Renal cortical epithelial cell (primary cell): ENCODE results near the gene TMEM151B. TPM values are rescaled to one million over a fixed set of nuclear protein-coding genes. Genes with fewer than 3 reads are reported as not detected.
"Not testable (repeated sequence)": the region's sequence is repeated elsewhere in the genome, so short reads cannot be mapped to it uniquely, and the experiment has no call there.

Experiments
- DNase-seq: peaks from one replicate; pipeline ENCODE4 v3.0.0-alpha.2; 2011; ENCODE audit warnings: low read depth
- total RNA-seq: library from RNA; depleted of rRNA; stranded (reverse); fragments of >200 nt; gene quantifications from 2 replicates; pipeline ENCODE4 v1.2.3, GENCODE V29; 2014

TMEM151B gene
- not detected in 2 replicates for total RNA-seq

DNA sequence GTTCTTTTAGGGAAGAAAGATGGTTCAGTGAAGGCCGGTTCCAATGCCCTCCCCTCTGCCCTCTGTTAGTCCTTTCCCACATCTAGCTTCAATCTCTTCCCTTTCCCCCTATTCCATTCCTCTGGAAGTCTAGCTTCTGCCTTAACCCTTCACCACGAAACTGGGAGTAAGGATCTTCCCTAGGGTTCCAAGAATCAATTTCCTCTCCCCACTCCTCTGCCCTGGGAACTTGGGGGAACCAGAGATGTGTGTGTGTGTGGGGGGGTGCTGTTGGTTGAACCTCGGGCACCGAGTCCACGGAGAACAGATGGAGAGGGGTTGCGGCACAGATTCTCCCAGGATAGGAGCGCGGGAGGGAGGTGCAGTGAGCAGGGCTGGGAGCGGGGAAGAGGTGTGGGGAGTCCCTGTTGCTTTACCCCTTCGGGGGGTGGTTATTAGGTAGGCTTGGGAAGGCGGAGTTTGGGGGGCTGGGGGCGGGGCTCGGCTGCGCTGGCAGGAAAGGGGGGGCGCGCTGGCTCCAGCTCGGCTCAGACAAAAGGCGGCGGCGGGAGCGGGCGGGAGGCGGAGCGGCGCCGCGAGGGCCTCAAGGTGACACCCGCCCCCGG lies at the start of gene TMEM151B:
Gene TMEM151B (plus strand): TSS at position 530 of the 605 bp plus-strand sequence. CDS start 293 bp downstream, outside the sequence.
- DNase-seq = no peak

DNA sequence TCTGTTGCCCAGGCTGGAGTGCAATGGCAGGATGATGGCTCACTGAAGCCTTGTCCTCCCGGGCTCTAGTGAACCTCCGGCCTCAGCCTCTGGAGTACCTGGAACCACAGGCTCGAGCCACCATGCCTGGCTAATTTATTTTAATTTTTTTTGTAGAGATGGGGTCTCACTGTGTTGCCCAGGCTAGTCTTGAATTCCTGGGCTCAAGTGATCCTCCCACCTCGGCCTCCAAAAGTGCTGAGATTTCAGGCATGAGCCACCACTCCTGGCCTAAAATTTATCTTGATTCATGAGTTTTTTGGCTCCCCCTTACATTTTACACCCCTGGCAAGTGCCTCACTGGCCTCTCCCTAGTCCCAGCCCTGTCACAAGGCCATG lies 49.3 kb upstream of the TMEM151B start:
- DNase-seq = no peak

DNA sequence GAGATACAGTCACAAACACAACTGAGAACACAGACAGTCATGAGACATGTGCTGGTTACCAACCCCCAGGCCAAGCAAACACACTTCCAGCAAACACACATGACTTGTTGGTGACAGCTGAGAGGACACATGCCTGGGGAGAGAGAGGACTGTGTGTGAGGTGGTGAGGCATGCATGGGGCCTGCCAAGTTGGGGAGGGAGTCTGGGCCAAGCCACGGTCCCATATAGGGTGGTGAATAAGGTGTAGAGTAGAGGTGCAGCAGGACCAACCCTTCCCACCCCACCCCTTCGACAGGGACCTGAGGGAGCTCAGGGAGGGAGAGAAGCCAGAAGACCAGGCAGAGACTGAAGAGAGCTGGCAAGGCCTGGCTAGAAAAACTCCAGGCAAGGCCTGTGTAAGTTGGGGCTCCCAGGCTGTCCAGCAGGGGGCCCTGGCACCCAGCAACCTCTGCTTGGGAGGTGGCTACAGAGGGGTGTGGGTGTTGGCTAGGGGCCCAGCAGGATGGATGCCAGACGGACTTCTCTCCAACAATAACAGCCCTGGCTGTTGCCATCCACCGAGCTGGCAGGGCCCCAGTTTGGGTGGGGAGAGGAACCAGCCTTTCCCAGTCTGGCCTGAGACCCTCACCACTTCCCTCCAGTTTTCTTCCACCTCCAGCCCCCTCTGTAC lies 48.8 kb upstream of the TMEM151B start:
- DNase-seq = peak; percentile 88

DNA sequence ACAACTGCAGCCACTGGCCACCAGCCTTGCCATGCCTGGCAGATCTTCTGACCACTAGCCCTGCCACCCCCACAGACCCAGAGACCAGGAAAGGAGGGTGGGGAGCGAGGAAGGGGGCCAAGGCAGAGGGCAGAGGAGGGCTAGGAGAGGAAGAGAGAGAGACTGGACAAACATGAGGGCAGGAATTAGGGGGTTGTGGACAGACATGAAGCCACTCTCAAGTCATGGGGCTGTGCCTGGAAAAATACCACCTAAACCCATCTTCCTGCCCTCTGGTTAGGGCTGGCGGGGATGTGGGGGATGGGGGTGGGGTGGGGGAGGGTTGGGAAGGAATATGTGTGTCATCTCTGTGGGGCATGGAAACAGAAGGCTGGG lies 48.3 kb upstream of the TMEM151B start:
- DNase-seq = no peak

DNA sequence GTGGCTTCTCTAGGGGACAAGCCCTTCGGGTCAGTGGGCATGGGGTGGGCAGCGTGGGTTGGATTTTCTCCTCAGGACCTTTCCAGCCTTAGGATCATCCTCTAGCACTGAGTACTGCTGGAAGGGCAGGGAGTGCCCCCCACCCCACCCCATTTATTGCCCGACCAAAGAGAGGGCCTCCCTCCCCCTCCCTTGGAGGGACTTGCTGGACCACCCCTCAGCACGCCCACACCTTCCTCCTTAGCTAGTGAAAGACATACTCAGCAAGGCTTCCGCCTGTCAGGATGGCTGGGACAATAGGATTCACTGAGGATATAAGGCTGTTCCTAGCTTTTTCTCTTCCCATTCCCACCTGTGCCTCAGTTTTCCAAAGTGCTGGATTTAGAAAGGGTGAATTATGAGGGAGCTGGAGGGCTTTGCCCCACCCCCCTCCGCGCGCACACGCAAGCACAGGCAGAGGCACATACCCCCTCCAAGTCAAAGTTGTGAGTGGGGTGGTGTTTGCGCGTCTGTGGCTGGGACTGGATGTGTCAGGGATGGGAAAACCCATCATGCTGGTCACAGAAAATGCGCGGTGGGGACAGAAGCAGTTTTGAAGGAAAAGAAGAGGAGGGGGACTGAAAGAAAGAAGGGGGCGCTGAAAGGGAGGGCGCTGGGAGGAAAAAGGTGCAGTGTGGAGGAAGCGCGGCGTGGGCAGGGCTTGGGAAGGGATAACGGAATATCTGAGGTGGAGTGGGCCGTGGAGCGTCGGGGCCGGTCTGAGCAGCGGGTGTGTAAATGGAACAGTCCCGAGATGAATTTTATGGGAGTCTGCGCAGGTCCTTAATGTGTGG lies 47.5 kb upstream of the TMEM151B start:
- no peak for DNase-seq

DNA sequence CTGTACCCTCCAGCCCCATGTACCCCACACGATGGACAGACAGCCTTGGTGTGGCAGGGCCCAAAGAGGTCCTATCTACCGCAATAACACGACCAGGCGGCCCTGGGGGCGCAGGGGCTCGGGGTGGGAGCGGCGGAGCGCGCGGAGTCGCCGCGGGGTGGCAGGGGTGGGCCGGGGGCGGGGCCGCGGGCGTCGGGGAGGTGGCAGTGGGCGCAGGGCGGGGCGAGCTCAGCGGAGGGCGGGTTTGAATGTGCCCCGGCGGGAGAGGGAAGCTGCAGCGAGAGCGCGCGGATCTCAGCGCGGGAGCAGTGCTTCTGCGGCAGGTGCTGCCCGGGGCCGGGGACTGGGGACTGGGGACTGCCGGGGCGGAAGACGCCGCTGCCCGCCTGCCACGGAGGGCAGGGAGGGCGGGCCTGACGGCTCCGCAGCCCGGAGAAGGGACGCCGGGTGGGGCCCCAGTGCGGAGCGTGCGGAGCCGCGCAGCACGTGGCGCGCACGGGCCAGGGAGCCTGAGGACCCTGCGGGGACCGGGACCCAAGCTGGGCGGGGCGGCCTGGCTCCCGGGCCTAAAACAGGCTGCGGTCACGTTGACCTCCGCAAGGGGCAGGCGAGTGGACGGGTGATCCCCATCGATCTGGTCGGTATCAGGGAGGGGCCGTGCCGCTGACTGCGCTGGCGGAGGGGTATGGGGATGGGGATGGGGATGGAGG lies 46.8 kb upstream of the TMEM151B start, which contains the start of gene SLC29A1:
Gene SLC29A1 (plus strand): TSS at position 277 of the 710 bp plus-strand sequence. CDS start 3,719 bp downstream, outside the sequence.
- DNase-seq = no peak

DNA sequence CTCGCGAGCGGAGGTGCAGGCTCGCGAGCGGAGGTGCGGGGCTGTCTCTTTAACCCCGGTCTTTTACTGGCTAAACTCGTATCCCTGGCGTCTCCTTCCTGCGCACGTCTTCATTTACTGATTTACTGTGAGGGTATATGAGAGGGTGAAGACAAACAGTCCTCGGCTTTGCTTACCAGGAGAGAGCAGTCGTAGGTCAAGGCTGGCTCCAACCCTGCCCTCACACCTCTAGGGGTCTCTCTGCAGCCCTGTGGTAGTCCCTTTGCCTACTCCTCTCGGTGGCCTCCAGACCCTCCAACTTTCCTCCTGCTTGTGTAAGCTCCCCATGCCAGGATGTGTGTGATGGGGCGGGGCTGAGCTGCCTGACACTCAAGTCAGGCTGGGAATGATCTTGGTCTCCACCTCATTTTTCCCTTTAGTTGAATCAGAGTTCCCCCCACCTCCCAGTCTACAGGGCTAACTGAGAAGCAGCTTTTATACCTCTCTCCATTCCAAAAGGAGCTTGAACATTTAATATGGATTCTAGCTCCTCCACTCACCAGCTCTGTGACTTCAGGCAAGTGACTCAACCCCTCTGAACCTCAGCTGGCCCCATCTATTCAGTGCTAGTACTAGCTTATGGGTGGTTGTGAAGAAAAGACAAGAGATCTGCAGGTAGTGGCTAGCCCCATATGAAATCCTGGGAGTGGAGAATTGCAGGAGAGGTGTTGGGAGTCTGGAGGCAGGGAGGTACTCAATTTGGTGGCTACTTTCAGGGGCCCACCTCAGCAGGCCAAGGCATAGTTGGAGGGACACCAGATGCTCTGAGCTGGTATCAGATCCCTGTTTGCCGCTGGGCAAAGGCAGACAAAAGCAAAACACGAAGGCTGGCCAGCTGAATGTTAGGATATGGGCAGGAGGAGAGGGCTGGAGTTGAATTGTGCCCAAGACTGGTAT lies 46.0 kb upstream of the TMEM151B start:
- peak; percentile 22 for DNase-seq

DNA sequence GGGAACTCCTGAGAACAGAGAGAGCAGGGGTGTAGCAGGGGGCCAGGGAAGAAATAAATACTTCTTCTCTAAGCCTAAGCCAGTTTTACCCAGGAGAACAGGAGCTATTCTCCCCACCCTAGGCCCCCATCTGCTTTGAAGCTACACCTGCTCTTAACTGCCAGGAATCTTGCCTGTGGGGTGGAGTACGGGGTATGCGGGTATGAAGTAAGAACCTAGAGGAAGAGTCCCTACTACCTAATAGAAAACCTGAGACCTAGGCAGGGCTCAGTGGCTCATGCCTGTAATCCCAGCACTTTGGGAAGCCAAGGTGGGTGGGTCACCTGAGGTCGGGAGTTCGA lies 45.3 kb upstream of the TMEM151B start:
- no peak for DNase-seq

DNA sequence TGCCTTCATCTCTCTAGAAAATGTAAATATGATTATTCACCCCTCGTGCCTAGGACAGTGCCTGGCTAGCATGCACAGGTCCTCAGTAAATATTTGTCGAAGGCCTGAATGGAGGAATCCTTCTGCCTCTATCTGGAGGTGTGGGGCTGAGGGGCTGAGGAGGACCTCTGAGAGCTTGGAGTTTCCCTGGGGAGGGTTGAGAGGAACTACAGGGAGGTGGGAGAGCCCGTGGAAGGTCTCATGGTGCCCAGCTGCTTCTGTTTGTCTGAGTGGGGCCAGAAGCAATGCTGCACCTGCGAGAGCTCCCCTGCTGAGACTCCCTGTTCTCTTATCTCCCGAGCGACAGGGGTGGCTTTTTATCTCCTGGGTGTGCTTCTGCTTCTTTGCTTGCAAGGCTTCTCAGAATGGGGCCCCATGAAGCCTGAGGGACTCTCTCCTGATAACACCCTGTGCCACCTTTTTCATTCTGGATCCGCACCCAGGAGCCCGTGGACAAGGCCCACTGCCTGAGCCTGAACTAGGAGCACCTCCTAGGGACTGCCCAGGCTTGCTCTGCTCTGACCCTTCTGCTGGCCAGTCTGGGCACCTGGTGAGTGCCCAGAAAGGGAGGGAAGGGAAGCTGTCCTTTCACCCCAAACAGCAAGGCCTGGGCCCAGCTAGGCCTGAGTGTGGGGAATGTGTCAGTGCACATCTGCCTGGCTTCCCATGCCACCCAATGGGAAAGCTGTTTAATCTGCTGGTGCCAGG lies 44.5 kb upstream of the TMEM151B start:
- DNase-seq = no peak

DNA sequence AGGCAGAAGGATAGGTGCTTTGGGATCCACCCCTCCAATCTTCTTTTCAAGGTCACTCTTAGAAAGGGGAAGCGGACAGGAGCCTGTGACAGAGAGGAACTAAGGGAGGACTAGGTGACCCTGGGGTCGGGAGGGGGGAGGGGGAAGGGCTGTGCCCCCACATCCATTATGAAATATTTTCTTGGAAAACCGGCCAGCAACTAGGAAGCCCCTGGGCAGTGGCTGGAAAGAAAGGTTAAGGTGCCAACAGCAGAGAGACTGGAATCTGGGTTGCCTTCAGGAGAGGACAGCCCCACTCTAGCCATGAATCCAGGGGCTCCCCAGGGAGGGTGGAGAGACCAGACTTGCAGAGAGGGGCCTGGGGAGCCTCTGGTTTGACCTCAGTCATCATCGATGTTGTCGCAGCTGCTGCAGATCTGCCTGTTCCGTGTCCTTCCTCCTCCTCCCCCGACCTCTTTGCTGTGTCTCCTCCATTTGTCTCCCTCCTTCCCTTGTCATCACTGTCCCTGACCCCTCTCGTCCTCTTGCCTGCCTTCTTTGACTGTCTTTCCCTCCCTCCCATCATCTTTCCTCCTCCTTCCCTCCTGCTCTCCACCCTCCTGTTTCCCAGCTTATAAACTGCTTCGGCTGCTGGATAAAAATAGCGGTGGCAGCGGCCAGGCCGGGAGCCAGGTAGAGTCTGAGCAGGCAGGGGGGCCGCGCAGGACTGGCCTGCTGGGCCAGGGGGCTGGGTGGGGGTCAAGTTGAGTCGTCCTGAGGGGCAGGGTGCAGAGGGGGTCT lies 43.7 kb upstream of the TMEM151B start:
- no peak for DNase-seq

DNA sequence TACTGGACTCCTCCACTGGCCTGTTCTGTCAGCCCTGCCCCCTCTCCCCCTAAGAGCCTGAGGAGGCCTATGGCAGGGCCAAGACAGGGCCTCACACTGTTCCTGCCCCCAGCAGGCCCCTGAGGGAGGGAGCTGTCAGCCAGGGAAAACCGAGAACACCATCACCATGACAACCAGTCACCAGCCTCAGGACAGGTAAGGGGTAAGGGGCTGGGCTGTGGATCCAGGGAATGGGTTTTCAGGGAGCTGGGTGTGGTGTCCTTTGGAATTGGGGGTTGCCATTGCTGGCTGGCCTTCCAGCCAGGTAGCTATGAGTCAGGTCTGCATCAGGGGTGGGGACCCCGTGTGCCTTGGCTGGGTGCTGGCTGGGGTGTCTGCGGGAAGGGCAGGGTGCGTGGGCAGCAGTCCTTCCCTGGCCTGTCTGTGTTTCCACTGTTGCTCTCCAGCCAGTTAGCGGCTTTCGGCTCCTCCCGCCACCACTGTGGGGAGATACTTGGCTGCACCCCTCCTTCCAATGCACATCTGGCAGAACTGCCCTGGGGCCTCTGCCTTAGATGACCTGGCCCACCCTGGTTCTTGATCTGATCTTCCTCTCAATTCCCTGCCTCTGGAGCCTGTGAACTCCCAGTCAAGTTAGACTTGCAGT lies 43.0 kb upstream of the TMEM151B start:
- no peak for DNase-seq

DNA sequence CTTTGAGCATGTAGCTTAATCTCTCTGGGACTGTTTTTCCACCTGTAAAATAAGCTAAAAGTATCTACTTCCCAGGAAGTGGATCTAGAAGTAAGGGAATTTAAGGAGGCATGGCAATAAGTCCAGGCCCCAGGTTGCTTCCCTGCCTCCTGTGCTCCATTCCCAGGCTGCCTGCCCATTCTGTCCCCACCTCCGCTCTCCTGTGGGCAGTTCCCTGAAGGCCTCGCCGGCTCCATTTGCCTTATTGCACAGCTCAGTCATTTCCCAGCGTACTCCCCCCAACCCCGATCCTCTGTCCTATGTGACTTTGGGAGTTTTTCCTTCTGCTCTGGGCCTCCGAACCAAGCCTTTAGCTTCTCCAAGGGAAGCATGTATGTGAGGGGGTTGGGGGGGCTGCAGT lies 42.2 kb upstream of the TMEM151B start:
- DNase-seq = no peak

DNA sequence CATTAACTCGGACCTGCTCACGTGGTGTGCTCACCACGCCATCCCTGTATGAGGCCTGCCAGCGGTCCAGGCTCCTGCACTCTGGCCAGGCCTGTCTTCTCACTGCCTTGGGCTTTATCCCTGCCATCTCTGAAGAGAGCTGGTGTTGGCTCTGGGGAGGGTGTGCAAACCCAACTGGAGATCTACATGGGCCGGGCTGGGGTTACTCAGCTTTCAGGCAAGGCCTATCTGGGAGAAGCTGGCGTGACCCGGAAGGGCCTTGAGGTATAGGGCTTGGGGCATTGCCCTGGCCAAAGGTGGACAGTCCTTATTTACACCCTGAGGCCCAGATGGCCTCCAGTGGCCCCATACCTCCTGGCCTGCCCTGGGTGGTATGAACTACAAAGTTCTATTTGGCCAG lies 41.8 kb upstream of the TMEM151B start:
- DNase-seq = no peak

DNA sequence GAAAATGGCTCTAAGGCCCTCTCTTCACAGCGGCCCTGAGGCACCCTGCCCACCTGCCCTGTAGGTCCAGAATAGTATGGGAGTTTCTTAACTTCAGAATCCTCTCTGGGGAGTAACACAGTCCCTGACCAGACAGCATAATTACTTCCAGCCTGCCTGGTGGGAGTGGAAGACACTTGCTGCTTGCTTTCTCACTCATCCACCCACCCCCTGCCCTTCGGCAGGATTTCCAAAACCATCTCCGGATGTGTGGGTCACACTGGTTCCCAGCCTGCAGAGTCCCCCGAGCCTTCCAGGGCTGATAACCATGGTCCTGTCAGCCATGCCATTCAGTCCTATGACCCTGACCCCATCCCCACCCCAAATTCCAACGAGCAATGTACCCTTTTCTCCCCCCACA lies 41.4 kb upstream of the TMEM151B start:
- no peak for DNase-seq

DNA sequence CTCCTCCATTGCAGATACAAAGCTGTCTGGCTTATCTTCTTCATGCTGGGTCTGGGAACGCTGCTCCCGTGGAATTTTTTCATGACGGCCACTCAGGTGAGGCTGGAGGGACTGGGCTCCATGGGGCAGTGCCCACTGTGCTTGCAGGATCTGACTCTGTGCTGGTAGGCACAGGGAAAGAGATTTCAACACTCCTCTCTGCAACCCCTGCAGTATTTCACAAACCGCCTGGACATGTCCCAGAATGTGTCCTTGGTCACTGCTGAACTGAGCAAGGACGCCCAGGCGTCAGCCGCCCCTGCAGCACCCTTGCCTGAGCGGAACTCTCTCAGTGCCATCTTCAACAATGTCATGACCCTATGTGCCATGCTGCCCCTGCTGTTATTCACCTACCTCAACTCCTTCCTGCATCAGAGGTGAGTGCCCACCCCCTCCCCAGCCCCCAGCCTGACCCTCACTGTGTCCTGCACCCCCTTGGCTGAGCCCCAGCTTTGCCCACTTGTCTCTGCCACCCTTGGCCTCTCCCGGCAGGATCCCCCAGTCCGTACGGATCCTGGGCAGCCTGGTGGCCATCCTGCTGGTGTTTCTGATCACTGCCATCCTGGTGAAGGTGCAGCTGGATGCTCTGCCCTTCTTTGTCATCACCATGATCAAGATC lies 40.7 kb upstream of the TMEM151B start:
- no peak for DNase-seq

DNA sequence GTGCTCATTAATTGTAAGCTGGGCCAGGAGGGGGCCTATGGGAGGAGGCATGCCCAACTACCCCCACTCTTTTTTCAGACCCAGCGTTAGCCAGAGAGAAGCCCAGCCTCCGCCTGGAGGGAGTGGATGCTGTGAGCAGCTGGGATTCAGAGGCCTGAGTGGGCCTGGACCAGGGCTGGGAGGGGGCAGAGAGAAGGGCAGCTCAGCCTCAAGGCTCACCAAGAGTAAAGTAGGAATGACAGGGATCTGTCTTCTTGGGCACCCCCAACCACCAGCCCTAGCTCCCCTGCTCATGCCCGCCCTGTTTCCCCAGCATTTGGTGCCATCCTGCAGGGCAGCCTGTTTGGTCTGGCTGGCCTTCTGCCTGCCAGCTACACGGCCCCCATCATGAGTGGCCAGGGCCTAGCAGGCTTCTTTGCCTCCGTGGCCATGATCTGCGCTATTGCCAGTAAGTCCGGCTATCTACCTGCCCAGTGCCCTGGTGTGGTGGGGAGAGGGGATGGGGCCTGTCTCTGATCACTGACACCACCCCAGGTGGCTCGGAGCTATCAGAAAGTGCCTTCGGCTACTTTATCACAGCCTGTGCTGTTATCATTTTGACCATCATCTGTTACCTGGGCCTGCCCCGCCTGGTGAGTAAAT lies 40.1 kb upstream of the TMEM151B start:
- DNase-seq = no peak

DNA sequence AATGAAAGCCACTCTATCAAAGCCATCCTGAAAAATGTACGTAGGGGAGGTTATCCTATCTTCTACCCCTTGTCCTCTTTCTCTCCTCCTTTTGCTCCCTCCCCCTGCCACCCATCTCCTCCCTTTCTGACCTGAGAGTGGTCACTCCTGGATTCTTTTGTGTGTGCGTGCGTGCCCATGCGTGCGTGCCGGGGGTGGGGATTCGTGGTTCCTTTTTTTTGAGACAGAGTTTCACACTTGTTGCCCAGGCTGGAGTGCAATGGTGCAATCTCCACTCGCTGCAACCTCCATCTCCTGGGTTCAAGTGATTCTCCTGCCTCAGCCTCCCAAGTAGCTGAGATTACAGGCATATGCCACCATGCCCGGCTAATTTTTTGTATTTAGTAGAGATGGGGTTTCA lies 38.8 kb upstream of the TMEM151B start:
- not testable (repeated sequence) for DNase-seq
